ENCODE measurements around the gene OAS1.

DNA sequence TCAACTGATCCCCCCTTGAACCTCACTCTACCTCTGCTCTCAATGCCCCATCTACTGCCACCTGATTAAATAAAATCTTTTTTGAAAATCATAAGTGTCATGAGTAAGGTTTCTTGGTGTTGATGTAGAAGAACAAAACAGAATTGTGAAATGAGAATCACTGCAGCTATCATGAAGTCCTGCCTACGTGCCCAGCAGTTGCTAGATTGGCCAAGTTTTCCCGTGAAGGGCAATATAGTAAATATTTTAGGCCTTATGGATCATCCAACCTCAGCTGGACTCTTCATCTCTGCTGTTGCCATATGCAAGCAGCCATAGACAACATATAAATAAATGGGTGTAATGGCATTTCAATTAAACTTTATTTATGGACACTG, 26.4 kb downstream of the OAS1 start:
- TF ChIP-seq RAD21 (IDR thresholded peaks at IDR 0.05; ENCODE audit: low read depth): no peak
- no peak for TF ChIP-seq MAX (IDR thresholded peaks at IDR 0.05)
- no peak for TF ChIP-seq NFIC (IDR thresholded peaks at IDR 0.05)
- TF ChIP-seq YY1 (IDR thresholded peaks at IDR 0.05; ENCODE audit: low read depth): no peak
- no peak for TF ChIP-seq CREB1 (IDR thresholded peaks at IDR 0.05; ENCODE audit: low read depth)
- no peak for TF ChIP-seq EP300 (IDR thresholded peaks at IDR 0.05; ENCODE audit: borderline replicate concordance)
- TF ChIP-seq TAF1 (IDR thresholded peaks at IDR 0.05; ENCODE audit: low read depth): no peak
- TF ChIP-seq, protein P1, sequence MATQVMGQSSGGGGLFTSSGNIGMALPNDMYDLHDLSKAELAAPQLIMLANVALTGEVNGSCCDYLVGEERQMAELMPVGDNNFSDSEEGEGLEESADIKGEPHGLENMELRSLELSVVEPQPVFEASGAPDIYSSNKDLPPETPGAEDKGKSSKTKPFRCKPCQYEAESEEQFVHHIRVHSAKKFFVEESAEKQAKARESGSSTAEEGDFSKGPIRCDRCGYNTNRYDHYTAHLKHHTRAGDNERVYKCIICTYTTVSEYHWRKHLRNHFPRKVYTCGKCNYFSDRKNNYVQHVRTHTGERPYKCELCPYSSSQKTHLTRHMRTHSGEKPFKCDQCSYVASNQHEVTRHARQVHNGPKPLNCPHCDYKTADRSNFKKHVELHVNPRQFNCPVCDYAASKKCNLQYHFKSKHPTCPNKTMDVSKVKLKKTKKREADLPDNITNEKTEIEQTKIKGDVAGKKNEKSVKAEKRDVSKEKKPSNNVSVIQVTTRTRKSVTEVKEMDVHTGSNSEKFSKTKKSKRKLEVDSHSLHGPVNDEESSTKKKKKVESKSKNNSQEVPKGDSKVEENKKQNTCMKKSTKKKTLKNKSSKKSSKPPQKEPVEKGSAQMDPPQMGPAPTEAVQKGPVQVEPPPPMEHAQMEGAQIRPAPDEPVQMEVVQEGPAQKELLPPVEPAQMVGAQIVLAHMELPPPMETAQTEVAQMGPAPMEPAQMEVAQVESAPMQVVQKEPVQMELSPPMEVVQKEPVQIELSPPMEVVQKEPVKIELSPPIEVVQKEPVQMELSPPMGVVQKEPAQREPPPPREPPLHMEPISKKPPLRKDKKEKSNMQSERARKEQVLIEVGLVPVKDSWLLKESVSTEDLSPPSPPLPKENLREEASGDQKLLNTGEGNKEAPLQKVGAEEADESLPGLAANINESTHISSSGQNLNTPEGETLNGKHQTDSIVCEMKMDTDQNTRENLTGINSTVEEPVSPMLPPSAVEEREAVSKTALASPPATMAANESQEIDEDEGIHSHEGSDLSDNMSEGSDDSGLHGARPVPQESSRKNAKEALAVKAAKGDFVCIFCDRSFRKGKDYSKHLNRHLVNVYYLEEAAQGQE (IDR thresholded peaks at IDR 0.05; ENCODE audit: low read depth): no peak
- no peak for TF ChIP-seq CEBPB (IDR thresholded peaks at IDR 0.05)
- TF ChIP-seq FOXM1 (IDR thresholded peaks at IDR 0.05; ENCODE audit: borderline replicate concordance, low read depth): no peak
- TF ChIP-seq EGR1 (IDR thresholded peaks at IDR 0.05): no peak

Data from Ishikawa (cell line).